Fibroblast of villous mesenchyme (primary cell): Measurements from ENCODE around the gene U2AF2. TPM values are rescaled to one million over a fixed set of nuclear protein-coding genes. Genes with fewer than 3 reads are reported as not detected.

Experiments used
- DNase-seq: peaks from one replicate; pipeline ENCODE4 v3.0.0-alpha.2; 2010; ENCODE audit warnings: low read depth
- H3K4me3 ChIP-seq: 2 replicates; pipeline ENCODE4 v1.5.1; 2011; ENCODE audit warnings: low read depth, mild to moderate bottlenecking, low read length
- CTCF ChIP-seq: IDR thresholded peaks from 2 replicates; pipeline ENCODE4 v1.5.1; 2012; ENCODE audit warnings: low read depth, mild to moderate bottlenecking, low read length; ENCODE audit not compliant: insufficient read depth
- total RNA-seq: library from RNA; depleted of rRNA; stranded (reverse); fragments of >200 nt; gene quantifications from 2 replicates; pipeline ENCODE4 v1.2.3, GENCODE V29; 2012

Gene U2AF2
- total RNA-seq, 1 donor, result 111 TPM

GRCh38 chr19:55637534-55637933 lies 17.3 kb upstream of the U2AF2 start:
- H3K4me3 ChIP-seq, result no peak overlapping the region
- no peak for TF ChIP-seq CTCF
- DNase-seq, result no peak

GRCh38 chr19:55638864-55639359 lies 15.9 kb upstream of the U2AF2 start:
- no peak overlapping the region for H3K4me3 ChIP-seq
- peak; percentile 24 for DNase-seq
- TF ChIP-seq CTCF, result peak; percentile 51

GRCh38 chr19:55640043-55640576 lies 14.7 kb upstream of the U2AF2 start:
- DNase-seq, result peak; percentile 73
- TF ChIP-seq CTCF, result peak; percentile 38
- H3K4me3 ChIP-seq, result peak overlapping the region; percentile 72

GRCh38 chr19:55640577-55641425 lies 14.0 kb upstream of the U2AF2 start, which contains the start of gene ZNF580:
Gene ZNF580, plus strand, starts transcription at chr19:55641002. Its CDS starts 1,507 bp downstream, at chr19:55642509.
- H3K4me3 ChIP-seq, result peak within 1 kb of the TSS; percentile 72
- no peak for TF ChIP-seq CTCF
- DNase-seq, result peak; percentile 87

GRCh38 chr19:55641426-55642152 lies 13.2 kb upstream of the U2AF2 start:
- peak; percentile 22 for DNase-seq
- TF ChIP-seq CTCF, result no peak
- peak overlapping the region; percentile 72 for H3K4me3 ChIP-seq

- no peak for TF ChIP-seq CTCF
- DNase-seq, result peak; percentile 31
- peak overlapping the region; percentile 72 for H3K4me3 ChIP-seq
These were observed 12.5 kb upstream of the U2AF2 start for GRCh38 chr19:55642153-55643002.
